ENCODE results near the gene HERC2. TPM values are rescaled to one million over a fixed set of nuclear protein-coding genes. Genes with fewer than 3 reads are reported as not detected.
"Not testable (repeated sequence)": the region's sequence is repeated elsewhere in the genome, so short reads cannot be mapped to it uniquely, and the experiment has no call there.

The HERC2 gene
- total and polyA plus RNA-seq, 4 experiments from 2014 or later = 3.4 to 55.1 (median 28.9) TPM

GRCh38 chr15:28164876-28165275, 157.1 kb downstream of the HERC2 start:
- Mint-ChIP-seq H3K27ac (peak overlapping the region in 1 of 7 donors; percentile 66), H3K27me3 (no peaks in the 10 kb centered on the region), H3K36me3 (peaks cover 84 to 86% of the 10 kb centered on the region in 2 donors), H3K4me1 (peaks cover 0 to 5% (median 0%) of the 10 kb centered on the region in 4 donors), H3K4me3 (no peak overlapping the region), H3K9me3 (no peaks in the 10 kb centered on the region)
- no peaks in the 10 kb centered on the region for H3K4me1 ChIP-seq (ENCODE audit: insufficient read depth, low read length)
- peaks cover 22% of the 10 kb centered on the region for H3K36me3 ChIP-seq (ENCODE audit: insufficient read depth, low read length)
- no peak overlapping the region for H3K27ac ChIP-seq (ENCODE audit: low read depth, low read length)
- no peak for DNase-seq
- intact Hi-C loops (cut with micrococcal nuclease) = no loop called here
- no peaks in the 10 kb centered on the region for H3K27me3 ChIP-seq (ENCODE audit: insufficient read depth, low read length)
- H3K9me3 ChIP-seq (ENCODE audit: control insufficient read depth in 1 of 2, low read length in 2 of 2) = no peaks in the 10 kb centered on the region
- CTCF ChIA-PET (ENCODE audit: partially characterized antibody) = no interaction called here
- POLR2A ChIA-PET (ENCODE audit: partially characterized antibody) = no interaction called here
- no peak overlapping the region for H3K4me3 ChIP-seq (ENCODE audit: low read length in 2 of 2)

DNA sequence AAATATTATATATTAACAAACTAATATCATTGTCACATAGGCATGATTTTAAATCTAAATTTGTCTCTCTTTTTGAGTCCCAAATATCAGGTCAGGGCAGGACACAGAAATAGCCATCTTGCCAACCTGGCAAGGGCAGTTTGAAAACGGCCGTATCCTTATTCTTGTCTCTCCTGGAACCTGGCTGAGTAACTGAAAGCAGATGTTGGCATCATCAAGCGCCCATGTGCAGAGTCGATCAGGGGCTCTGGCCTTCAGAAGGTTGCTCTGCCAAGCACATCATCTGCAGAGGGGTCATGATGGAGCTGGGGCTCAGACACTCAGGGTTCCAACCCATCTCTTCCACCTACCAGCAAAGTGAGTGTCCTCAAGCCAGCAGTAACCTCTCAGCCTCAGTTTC, 167.7 kb downstream of the HERC2 start:
- Histone ChIP-seq H3K27me3 (ENCODE audit: insufficient read depth, low read length) (no peaks in the 10 kb centered on the region), H3K4me3 (ENCODE audit: low read length in 2 of 2) (no peak overlapping the region), H3K27ac (ENCODE audit: low read depth, low read length) (no peak overlapping the region), H3K4me1 (ENCODE audit: insufficient read depth, low read length) (no peaks in the 10 kb centered on the region), H3K9me3 (ENCODE audit: control insufficient read depth in 1 of 2, low read length in 2 of 2) (no peaks in the 10 kb centered on the region), H3K36me3 (ENCODE audit: insufficient read depth, low read length) (no peaks in the 10 kb centered on the region)
- Mint-ChIP-seq H3K9me3 (peaks cover 0 to 21% (median 12%) of the 10 kb centered on the region in 8 donors), H3K27me3 (no peaks in the 10 kb centered on the region), H3K4me3 (no peak overlapping the region), H3K36me3 (peaks cover 32 to 34% of the 10 kb centered on the region in 2 donors), H3K27ac (peak overlapping the region in 2 of 7 donors; percentile 12 to 26), H3K4me1 (peaks cover 0 to 19% (median under 1%) of the 10 kb centered on the region in 4 donors)
- ChIA-PET CTCF (ENCODE audit: partially characterized antibody) (interaction anchor here (3.1 to 4.6 kb wide), 2 partner anchors 26 to 30 kb away, joined by 13 to 37 read pairs; no protein-coding TSS in a partner anchor), POLR2A (ENCODE audit: partially characterized antibody) (interaction anchor here (1.3 to 4.1 kb wide), 3 partner anchors 10 to 25 kb away, joined by 3 to 29 read pairs (median 4); no protein-coding TSS in a partner anchor)
- DNase-seq = no peak
- intact Hi-C loops (cut with micrococcal nuclease) = no loop called here

GRCh38 chr15:28153492-28154119, 168.4 kb downstream of the HERC2 start:
- Mint-ChIP-seq H3K4me1 (peaks cover 0 to 26% (median 3%) of the 10 kb centered on the region in 4 donors), H3K9me3 (peaks cover 0 to 26% (median 14%) of the 10 kb centered on the region in 8 donors), H3K27me3 (no peaks in the 10 kb centered on the region), H3K4me3 (no peak overlapping the region), H3K36me3 (peaks cover 32 to 37% of the 10 kb centered on the region in 2 donors), H3K27ac (no peak overlapping the region)
- Histone ChIP-seq H3K36me3 (ENCODE audit: insufficient read depth, low read length) (no peaks in the 10 kb centered on the region), H3K27ac (ENCODE audit: low read depth, low read length) (no peak overlapping the region), H3K4me1 (ENCODE audit: insufficient read depth, low read length) (no peaks in the 10 kb centered on the region), H3K27me3 (ENCODE audit: insufficient read depth, low read length) (no peaks in the 10 kb centered on the region), H3K9me3 (ENCODE audit: control insufficient read depth in 1 of 2, low read length in 2 of 2) (no peaks in the 10 kb centered on the region), H3K4me3 (ENCODE audit: low read length in 2 of 2) (no peak overlapping the region)
- POLR2A ChIA-PET (ENCODE audit: partially characterized antibody) = interaction anchor here (1.3 to 4.1 kb wide), 3 partner anchors 10 to 25 kb away, joined by 3 to 29 read pairs (median 4); no protein-coding TSS in a partner anchor
- CTCF ChIA-PET (ENCODE audit: partially characterized antibody) = interaction anchor here (3.1 to 4.6 kb wide), 2 partner anchors 26 to 30 kb away, joined by 13 to 37 read pairs; no protein-coding TSS in a partner anchor
- intact Hi-C loops (cut with micrococcal nuclease) = no loop called here
- DNase-seq = no peak

DNA sequence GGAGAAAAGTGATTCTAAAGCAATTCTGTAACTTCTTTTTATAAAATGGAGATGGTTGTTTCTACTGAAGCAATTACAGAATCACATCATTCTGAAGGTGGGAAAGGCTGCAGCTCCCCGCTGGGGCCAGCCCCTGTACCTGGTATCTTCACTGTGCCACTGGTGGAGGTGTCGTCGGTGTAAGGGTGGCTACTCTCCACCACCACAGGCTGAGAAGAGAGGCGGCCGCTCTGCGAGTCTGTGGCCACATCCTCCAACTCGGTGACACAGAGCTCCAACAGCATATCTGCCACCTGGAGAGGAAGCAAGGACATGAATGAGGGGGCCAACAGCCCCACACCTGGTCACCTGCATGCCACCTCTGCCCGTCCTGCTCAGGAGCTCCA, 169.4 kb downstream of the HERC2 start:
- DNase-seq; intact Hi-C loops (cut with micrococcal nuclease); H3K4me3 Mint-ChIP-seq; H3K36me3 ChIP-seq (ENCODE audit: insufficient read depth, low read length); H3K27me3 Mint-ChIP-seq; H3K27me3 ChIP-seq (ENCODE audit: insufficient read depth, low read length); H3K4me3 ChIP-seq (ENCODE audit: low read length in 2 of 2); H3K27ac ChIP-seq (ENCODE audit: low read depth, low read length); H3K9me3 ChIP-seq (ENCODE audit: control insufficient read depth in 1 of 2, low read length in 2 of 2); H3K4me1 ChIP-seq (ENCODE audit: insufficient read depth, low read length): not testable (repeated sequence)
- CTCF ChIA-PET (ENCODE audit: partially characterized antibody) = interaction anchor here (1.5 to 4.6 kb wide), 4 partner anchors 20 to 45 kb away, joined by 5 to 37 read pairs (median 9); no protein-coding TSS in a partner anchor
- peaks cover 0 to 28% (median 15%) of the 10 kb centered on the region in 8 donors for H3K9me3 Mint-ChIP-seq
- H3K4me1 Mint-ChIP-seq = peaks cover 0 to 37% (median 3%) of the 10 kb centered on the region in 4 donors
- peaks cover 26 to 38% of the 10 kb centered on the region in 2 donors for H3K36me3 Mint-ChIP-seq
- POLR2A ChIA-PET (ENCODE audit: partially characterized antibody) = interaction anchor here (0.6 to 4.1 kb wide), 6 partner anchors 8 to 23 kb away, joined by 3 to 29 read pairs (median 4); no protein-coding TSS in a partner anchor
- peak overlapping the region in 3 of 7 donors; percentile 32 to 79 (median 73) for H3K27ac Mint-ChIP-seq

DNA sequence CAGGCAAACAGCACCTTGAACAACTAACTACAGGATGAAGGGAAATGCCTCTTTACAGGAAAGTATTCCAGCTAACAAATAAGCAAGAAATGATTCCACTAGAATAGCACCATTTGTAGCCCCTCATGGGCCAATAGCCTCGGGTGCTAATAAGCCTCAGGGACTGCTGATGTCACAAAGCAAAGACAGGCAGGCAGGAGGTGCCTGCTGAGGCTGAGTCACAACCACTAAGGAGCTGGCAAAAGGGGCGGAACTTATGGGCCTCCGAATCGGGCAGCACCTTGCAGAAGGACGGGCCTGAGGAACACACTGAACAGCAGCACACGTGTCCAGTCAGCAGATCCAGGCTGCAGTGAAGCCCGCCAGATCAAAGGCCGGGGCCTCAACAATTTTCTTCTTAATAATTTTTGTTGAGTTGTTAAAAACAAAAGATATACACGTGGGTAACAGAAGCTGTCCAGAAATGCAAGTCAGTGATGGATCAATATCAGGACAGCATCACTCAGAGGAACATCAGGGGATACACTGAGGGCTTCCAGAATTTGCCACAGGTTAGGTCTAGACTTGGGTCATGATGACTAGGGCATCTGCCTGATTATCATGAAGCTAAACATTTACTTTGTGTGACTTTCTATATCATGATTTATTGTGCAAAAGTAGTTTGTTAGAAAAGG, 170.0 kb downstream of the HERC2 start:
- H3K27me3 ChIP-seq (ENCODE audit: insufficient read depth, low read length); intact Hi-C loops (cut with micrococcal nuclease); H3K27me3 Mint-ChIP-seq; H3K36me3 ChIP-seq (ENCODE audit: insufficient read depth, low read length); H3K9me3 ChIP-seq (ENCODE audit: control insufficient read depth in 1 of 2, low read length in 2 of 2); H3K4me3 ChIP-seq (ENCODE audit: low read length in 2 of 2); H3K4me1 ChIP-seq (ENCODE audit: insufficient read depth, low read length); DNase-seq; H3K4me3 Mint-ChIP-seq; H3K27ac ChIP-seq (ENCODE audit: low read depth, low read length): not testable (repeated sequence)
- Mint-ChIP-seq H3K4me1 (peaks cover 0 to 37% (median 3%) of the 10 kb centered on the region in 4 donors), H3K27ac (peak overlapping the region in 2 of 7 donors; percentile 66 to 80), H3K36me3 (peaks cover 26 to 38% of the 10 kb centered on the region in 2 donors), H3K9me3 (peaks cover 0 to 24% (median 13%) of the 10 kb centered on the region in 8 donors)
- ChIA-PET CTCF (ENCODE audit: partially characterized antibody) (interaction anchor here (1.5 to 4.6 kb wide), 4 partner anchors 19 to 45 kb away, joined by 5 to 37 read pairs (median 9); no protein-coding TSS in a partner anchor), POLR2A (ENCODE audit: partially characterized antibody) (interaction anchor here (0.5 to 4.1 kb wide), 5 partner anchors 8 to 44 kb away, joined by 3 to 29 read pairs (median 3); no protein-coding TSS in a partner anchor)

DNA sequence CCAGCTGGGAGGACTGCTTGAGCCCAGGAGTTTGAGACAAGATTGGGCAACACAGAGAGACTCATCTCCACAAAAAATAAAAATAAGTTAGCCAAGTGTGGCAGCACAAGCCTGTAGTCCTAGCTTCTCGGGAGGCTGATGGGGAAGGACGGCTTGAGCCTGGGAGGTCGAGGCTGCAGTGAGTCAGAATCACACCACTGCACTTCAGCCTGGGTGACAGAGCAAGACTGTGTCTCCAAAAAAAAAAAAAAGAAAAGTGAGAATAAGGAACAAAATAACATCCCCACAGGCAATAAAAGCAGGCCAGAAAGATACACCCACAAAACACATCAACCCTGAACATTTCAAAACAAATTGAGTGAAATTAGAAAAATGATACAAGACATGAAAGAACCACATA, 174.2 kb downstream of the HERC2 start:
- POLR2A ChIA-PET (ENCODE audit: partially characterized antibody) = interaction anchor here (1.3 to 1.8 kb wide), 2 partner anchors 11 to 40 kb away, joined by 5 to 9 read pairs; no protein-coding TSS in a partner anchor
- Histone ChIP-seq H3K27ac (ENCODE audit: low read depth, low read length) (no peak overlapping the region), H3K4me1 (ENCODE audit: insufficient read depth, low read length) (no peaks in the 10 kb centered on the region), H3K4me3 (ENCODE audit: low read length in 2 of 2) (no peak overlapping the region), H3K27me3 (ENCODE audit: insufficient read depth, low read length) (no peaks in the 10 kb centered on the region), H3K36me3 (ENCODE audit: insufficient read depth, low read length) (peaks cover 14% of the 10 kb centered on the region), H3K9me3 (ENCODE audit: control insufficient read depth in 1 of 2, low read length in 2 of 2) (no peaks in the 10 kb centered on the region)
- H3K27me3 Mint-ChIP-seq = no peaks in the 10 kb centered on the region
- peaks cover 0 to 65% (median 6%) of the 10 kb centered on the region in 4 donors for H3K4me1 Mint-ChIP-seq
- H3K27ac Mint-ChIP-seq = peak overlapping the region in 3 of 7 donors; percentile 4 to 87 (median 46)
- intact Hi-C loops (cut with micrococcal nuclease) = no loop called here
- no peak for DNase-seq
- CTCF ChIA-PET (ENCODE audit: partially characterized antibody) = interaction anchor here (5.8 kb wide), 1 partner anchor 23 kb away, joined by 39 read pairs; no protein-coding TSS in a partner anchor
- H3K36me3 Mint-ChIP-seq = peaks cover 48 to 65% of the 10 kb centered on the region in 2 donors
- peaks cover 0 to 17% (median 5%) of the 10 kb centered on the region in 8 donors for H3K9me3 Mint-ChIP-seq
- H3K4me3 Mint-ChIP-seq = no peak overlapping the region
